Neural progenitor cell (in vitro differentiated cells): ENCODE measurements around the gene SULT4A1.

Experiments
- EZH2 ChIP-seq: fragments of 200-600 bp; sonication (generic); IDR thresholded peaks from 2 replicates; pipeline ENCODE4 v1.6.1; 2017; ENCODE audit warnings: antibody characterized with exemption, mild to moderate bottlenecking, moderate library complexity
- TF ChIP-seq, protein P1 (sequence below): fragments of 200-600 bp; sonication (generic); IDR thresholded peaks from 2 replicates; pipeline ENCODE4 v1.5.1; 2017; ENCODE audit warnings: antibody characterized with exemption, mild to moderate bottlenecking

DNA sequence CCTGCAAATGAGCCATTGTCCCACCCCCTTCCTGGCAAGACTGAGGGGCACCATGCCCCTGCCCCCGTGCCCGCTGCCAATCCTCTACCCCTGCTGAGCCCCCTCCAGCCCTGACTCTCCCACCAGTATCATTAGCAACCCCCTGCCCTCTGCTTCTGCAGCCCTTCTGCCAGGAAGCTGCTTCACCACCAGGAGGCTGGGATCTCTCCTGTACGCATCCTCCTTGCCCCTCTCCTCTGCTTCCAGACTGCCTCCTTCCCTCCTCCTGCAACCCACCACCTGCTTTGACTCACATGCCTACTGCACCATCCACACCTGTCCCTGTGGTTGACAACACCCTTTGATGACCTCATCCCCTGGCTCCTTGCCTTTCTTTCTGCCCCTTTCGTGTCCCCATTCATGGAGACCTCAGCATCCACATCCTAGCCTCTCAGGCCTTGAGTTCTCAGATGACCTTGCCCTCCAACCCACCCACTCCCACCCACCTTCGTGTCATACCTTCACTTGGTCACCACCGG is 47.9 kb upstream of the SULT4A1 start:
- TF ChIP-seq, protein P1, sequence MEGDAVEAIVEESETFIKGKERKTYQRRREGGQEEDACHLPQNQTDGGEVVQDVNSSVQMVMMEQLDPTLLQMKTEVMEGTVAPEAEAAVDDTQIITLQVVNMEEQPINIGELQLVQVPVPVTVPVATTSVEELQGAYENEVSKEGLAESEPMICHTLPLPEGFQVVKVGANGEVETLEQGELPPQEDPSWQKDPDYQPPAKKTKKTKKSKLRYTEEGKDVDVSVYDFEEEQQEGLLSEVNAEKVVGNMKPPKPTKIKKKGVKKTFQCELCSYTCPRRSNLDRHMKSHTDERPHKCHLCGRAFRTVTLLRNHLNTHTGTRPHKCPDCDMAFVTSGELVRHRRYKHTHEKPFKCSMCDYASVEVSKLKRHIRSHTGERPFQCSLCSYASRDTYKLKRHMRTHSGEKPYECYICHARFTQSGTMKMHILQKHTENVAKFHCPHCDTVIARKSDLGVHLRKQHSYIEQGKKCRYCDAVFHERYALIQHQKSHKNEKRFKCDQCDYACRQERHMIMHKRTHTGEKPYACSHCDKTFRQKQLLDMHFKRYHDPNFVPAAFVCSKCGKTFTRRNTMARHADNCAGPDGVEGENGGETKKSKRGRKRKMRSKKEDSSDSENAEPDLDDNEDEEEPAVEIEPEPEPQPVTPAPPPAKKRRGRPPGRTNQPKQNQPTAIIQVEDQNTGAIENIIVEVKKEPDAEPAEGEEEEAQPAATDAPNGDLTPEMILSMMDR: no peak
- TF ChIP-seq EZH2: no peak
